Breast epithelium (tissue), 3 donors: ENCODE data around the gene FBN2.

Experiments
- CTCF ChIP-seq, 3 donors: fragments of 450-650 bp; IDR thresholded peaks; one replicate each; pipeline ENCODE4 v1.5.1; 2016 to 2017; ENCODE audit warnings: antibody characterized with exemption in 3 of 3, mild to moderate bottlenecking in 3 of 3, moderate library complexity in 3 of 3
- POLR2A ChIP-seq: fragments of 450-650 bp; IDR thresholded peaks from one replicate; pipeline ENCODE4 v1.6.1; 2016; ENCODE audit warnings: antibody characterized with exemption, mild to moderate bottlenecking, moderate library complexity
- POLR2AphosphoS5 ChIP-seq, 3 donors: sonication (generic); formaldehyde crosslinking; IDR thresholded peaks; one replicate each; pipeline ENCODE4 v1.6.1; 2017; ENCODE audit warnings: antibody characterized with exemption in 3 of 3

- TF ChIP-seq CTCF (IDR thresholded peaks at IDR 0.05) (no peak), POLR2A (no peak), POLR2AphosphoS5 (IDR thresholded peaks at IDR 0.05) (no peak)
Measured at GRCh38 chr5:128384068-128384467, 154.0 kb downstream of the FBN2 start.
